ENCODE data around the gene NTSR1.

NTSR1 gene

GRCh38 chr20:62708591-62709536 is at the start of gene NTSR1:
Gene NTSR1 (plus strand): TSS chr20:62708836. CDS start chr20:62709208, 372 bp downstream.
- DNase-seq, result no peak

DNA sequence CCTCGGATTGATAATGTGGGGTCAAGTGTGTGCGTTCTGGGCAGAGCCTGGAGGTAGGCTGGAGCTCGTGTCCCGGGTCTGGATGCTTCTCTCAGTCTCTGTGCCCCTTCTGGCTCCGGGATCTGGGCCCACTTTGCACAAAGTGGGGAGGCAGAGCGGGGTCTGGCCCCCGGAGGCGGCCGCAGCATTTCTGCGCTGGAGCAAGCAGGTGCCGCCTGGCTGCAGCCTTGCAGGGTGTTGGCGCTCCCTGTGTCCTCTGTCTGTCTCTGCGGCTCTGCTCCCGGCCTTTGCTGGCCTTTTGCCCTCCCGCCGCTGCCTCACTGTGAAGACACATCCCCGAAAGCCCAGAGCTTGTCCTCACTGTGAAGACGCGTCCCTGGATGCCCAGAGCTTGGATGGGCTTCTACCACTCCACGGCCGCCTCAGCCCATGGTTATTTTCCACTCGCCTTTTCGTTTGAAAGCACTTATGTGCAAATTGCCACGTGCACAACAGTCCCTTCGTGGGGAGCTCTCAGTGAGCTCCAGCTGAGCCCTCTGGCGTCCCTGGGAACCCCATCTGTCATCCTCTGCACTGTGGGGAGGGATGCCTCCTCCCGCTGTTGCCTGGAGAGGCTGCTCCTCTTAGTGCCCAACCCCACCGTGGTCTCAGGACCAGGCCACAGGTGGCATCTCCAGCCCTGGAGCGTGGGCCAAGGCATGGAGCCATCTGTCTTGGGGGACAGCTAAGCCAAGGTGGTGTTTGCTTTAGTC is 49.0 kb upstream of the NTSR1 start:
- DNase-seq, result no peak

DNA sequence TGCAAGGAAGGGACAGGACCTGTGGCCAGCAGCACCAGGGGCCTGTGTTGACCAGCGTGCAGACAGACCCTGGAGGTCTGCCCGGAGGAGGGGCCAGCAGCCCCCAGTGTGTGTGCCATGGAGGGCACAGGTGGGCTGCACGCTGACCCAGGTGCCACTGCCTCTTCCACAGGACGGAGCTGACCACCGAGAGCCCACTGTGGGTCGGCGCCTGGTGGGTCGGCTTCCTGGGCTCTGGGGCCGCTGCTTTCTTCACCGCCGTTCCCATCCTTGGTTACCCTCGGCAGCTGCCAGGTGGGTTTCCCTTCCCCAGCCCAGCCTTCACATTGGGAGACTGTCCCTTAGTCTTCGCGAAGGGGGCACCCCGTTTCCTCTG is 48.4 kb upstream of the NTSR1 start:
- DNase-seq, result no peak

- no peak for DNase-seq
Measured at GRCh38 chr20:62660768-62661167, 47.9 kb upstream of the NTSR1 start.

DNA sequence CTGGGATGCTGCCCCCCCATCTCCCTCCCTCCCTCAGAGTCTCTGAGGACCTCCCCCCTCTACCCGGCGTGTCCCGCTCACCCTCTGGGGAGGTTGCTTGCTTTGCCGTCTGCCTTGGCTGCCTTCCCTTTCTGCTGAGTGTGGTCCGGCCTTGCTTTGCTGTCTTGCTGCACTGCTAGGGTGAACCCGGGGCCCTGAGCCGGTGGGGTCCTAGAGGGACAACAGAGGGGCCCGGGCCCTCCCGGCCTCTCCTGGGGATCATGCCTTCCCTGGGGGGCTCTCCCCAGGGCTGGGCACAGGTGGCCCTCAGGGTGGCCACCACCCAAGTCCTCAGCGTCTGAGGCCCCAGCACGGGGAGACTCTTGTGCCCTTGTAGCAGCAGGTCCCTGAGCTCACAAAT is 47.0 kb upstream of the NTSR1 start:
- no peak for DNase-seq

- no peak for DNase-seq
Measured at GRCh38 chr20:62662422-62662821, 46.2 kb upstream of the NTSR1 start.

- DNase-seq, result no peak
Measured at GRCh38 chr20:62663145-62664018, 45.3 kb upstream of the NTSR1 start.

DNA sequence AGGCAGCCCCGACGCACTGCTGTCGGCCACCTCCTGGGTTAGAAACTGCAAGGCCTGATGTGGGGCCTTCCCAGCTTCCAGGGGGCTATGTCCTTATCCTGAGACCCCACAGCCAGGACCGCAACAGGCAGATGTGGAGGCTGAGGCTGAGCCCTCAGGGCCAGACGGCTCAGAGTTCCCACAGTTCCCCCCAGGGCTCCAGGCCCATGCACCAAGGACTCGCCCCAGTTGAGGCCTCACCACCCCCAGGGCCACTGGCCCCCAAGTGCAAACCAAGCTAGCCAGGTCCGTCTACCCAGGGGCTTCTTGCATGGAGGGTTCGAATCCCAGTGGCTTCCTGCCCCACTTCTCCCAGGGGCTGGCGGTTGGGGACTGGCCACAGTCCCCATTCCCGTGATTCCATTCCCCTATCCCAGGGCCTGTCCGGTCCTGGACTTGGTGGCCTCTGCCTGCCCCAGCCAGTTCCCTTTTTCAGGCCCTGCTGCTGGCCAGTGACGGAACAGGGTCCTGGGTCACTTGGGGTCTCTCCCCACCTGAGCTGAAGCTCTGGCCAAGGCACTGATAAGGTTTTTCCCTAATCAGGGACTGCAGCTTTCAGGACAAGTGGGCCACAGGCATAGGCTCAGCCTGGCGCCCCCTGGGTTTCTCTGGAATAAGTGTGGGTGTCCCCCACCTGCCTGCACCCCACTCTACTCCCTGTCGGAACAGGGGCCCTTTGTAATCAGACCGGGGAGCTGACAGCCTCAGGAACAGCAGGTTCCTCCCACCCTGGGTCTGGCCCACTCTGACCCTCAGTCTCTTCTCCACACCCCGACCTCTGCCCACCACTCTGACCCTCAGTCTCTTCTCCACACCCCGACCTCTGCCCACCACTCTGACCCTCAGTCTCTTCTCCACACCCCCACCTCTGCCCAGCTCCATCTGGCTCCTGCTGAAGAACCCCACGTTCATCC is 44.3 kb upstream of the NTSR1 start:
- DNase-seq, result no peak

DNA sequence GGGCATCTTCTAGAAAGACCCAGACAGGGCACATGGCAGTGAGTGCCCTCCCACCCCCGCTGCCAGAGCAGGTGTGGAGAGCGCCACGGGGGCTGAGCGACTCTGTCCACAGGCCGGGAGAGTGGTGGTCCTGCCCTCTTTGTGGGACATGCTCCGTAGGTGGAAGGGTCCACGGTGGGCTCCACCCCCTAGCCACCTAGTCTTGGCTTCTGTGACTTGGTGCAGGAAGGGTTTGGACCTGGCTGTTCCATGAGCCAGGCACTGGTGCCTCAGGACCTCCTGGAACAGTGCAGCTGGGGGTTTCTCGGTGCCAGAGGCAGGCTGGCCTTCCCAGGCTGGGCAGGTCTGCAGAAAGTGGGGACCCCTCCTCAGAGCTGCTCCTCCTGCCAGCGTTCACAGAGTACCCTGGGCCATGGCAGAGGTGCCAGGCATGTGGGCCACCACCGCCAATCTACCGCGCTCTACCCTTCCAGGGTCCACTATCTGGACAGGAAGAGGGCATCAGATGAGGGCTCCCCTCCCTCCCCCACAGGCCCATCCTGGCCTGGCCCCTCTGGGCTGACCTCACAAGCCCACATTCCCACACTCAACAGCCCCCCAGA is 43.4 kb upstream of the NTSR1 start:
- no peak for DNase-seq

DNA sequence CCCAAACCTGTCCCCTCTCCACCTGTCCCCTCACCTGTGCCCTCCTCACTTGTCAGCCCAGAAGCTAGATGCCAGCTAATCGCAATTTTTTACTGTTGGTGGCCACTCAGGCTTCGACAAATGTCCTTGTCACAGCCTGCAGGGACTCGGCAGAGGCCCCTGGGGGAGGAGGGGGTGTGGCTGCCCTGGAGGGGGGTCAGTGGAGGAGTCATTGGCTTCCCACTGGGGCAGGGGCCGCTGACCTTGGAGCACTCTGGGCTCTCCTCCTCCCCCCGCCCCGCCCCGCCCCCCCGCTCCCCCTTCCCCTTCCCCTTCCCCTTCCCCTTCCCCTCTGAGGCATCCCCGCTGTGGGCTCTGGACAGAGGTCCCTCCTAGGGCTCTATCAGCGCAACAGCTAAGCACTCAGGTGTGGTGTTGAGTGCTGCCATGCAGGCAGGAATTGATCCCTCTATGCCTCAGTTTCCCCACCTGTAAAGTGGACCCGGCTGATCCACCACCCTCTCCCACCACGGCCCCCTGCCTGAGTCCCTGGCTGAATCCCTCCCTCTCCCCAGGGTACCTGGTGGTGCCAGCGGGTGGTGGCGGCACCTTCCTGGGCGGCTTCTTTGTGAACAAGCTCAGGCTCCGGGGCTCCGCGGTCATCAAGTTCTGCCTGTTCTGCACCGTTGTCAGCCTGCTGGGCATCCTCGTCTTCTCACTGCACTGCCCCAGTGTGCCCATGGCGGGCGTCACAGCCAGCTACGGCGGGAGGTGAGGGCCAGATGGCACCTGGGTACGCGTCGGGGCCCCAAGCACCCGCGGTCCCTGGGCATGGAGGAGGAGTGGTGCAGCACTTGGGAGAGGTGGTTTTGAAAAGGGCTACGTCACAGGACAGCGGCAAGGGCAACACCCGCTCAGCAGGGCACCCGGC is 42.6 kb upstream of the NTSR1 start:
- DNase-seq, result no peak

GRCh38 chr20:62666736-62667529 is 41.7 kb upstream of the NTSR1 start:
- DNase-seq, result no peak

DNA sequence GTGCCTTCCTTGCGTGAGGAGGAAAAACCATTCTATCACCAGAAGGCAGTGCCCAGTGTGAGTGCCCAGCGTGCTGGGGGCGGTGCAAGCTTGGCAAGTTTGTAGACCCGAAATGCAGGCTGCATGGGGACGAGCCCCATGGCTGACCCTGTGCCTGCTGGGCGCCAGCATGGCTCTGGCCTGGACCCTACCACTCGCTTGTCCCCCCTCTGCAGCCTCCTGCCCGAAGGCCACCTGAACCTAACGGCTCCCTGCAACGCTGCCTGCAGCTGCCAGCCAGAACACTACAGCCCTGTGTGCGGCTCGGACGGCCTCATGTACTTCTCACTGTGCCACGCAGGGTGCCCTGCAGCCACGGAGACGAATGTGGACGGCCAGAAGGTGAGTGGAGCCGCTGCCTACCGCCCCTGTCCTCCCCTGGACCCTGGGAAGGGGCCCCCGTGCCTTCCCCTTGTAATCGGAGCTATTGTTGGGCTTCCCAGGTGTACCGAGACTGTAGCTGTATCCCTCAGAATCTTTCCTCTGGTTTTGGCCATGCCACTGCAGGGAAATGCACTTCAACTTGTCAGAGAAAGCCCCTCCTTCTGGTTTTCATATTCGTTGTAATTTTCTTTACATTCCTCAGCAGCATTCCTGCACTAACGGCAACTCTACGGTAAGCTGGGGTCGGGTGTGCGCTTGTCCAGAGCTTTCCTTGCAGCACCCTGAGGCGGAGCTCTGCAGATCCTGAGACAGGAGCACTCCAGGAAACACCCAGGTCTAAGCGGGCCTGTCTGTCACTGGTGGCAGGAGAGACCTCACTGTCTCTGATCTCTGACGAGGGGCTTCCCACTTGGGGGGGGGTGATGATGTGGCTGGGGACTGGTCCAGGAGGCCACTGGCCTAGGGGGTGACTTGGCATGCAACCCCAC is 40.9 kb upstream of the NTSR1 start:
- DNase-seq, result no peak

DNA sequence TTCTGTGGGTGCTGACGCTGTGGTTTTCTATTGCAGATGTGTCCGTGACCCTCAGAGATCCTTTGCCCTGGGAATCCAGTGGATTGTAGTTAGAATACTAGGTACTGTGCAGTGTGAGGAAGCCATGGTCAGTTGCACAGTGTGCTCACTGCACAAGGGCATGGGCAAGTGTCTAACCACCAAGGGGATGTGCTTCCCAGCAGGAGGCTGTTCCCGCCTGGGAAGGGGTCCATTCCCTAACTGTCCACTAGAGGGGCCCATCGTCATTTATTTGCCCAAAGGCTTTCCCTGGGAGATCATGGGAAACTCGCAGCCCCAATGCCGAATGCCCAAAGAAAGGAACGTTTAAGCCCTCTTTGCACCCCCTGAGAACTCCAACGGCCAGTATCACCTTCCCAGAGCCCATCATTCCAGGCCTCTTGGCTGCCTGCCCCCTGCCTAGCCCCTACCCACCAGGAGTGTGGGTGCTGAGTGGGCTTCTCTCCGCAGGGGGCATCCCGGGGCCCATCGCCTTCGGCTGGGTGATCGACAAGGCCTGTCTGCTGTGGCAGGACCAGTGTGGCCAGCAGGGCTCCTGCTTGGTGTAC is 40.1 kb upstream of the NTSR1 start:
- DNase-seq, result no peak

- DNase-seq, result no peak
Measured at GRCh38 chr20:62669249-62669648, 39.4 kb upstream of the NTSR1 start.

- DNase-seq, result no peak
Measured at GRCh38 chr20:62670156-62670555, 38.5 kb upstream of the NTSR1 start.

DNA sequence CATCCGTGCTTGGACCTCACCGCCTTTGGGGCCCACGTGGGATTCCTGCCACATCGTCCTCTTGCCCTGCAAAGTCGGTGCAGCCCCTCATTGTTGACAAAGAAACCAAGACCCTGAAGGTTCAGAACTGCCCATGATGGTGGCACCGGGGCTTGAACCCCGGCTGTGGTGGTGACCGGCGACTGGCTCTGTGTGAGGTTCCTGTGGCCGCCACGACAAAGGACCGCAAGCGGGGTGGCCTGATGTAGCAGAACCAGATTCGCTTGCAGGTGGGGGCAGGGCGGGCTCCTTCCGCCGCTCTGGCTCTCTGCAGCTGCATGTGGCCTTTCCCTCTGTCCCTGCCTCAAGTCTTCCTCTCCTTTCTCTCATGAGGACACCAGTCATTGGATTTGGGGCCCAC is 37.6 kb upstream of the NTSR1 start:
- no peak for DNase-seq

- DNase-seq, result no peak
Measured at GRCh38 chr20:62671765-62672164, 36.9 kb upstream of the NTSR1 start.

- DNase-seq, result no peak
Measured at GRCh38 chr20:62674370-62674769, 34.3 kb upstream of the NTSR1 start.

Measured in NK-92 treated with Interleukin-12 subunit alpha and Interleukin-12 subunit beta, amount 100 ng/mL, for 24 hours (cell line).